OCI-LY3 (cell line): ENCODE measurements around the gene BBC3.

Experiments
- CTCF ChIP-seq: fragments of 200-600, 300-600 bp; sonication (generic); IDR thresholded peaks from 2 replicates; pipeline ENCODE4 v1.5.1; 2014; ENCODE audit warnings: antibody characterized with exemption, low read length, low read depth
- EZH2phosphoT487 ChIP-seq: fragments of 200-600 bp; shearing (Covaris generic); IDR thresholded peaks from 2 replicates; pipeline ENCODE4 v1.6.1; 2018; ENCODE audit warnings: antibody characterized with exemption, mixed run types, low read depth

- TF ChIP-seq EZH2phosphoT487 (no peak), CTCF (no peak)
Measured at GRCh38 chr19:47258434-47258833, 27.4 kb upstream of the BBC3 start.
